ENCODE results near the gene ZNF630. TPM values are rescaled to one million over a fixed set of nuclear protein-coding genes. Genes with fewer than 3 reads are reported as not detected.

ZNF630 gene
- 0.38 and 0.48 TPM in 2 replicates for total RNA-seq (2014; rRNA removed; shearing (Covaris generic))

DNA sequence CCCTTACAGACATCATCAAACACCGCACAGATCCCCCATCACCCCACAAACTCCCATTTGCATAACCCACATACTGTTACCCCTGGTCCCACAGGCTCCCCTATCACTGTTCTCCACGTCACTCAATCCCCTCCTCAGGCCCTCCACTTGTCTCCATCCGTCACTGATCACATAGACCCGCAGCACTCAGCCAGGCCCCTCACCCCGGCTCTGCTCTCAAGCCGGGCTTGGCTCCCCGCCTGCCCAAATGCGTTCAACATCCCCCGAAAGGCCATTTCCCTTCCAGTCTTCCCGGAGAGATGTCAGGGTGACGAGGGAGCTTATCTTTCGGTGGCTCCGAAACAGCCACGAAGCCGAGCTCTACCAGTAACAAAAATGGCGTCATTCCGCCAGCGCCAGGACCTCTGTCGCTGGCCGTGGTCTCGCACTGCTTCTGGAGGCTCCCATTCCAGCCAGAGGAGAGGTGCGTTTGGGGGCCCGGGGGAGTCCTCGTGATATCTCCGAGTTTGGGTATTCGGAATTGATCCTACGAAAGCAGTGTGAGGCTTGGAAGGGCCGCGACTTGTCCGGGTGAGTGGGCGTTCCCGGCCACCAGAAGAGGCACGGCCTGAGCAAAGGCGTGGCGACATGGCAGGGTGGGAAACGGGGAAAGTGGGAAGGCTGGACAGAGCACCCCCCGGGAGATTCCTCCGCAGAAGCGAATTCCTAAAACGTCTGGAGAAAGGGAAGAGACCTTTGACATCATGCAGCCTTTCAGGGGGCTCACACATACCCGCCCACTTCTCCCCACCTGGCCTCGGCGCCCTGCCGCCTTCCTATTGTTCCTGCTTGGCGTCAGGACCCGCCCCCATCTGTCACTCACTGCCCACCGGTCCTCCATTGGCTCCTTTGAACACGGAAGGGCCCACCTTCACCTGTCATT lies at the start of gene ZNF630:
Gene ZNF630 (minus strand): TSS at position 577 of the 922 bp plus-strand sequence. CDS start 4,754 bp downstream, outside the sequence.

Other genes starting within 250 kb of the ZNF630 start
- 5.4 and 5.5 TPM in 2 replicates for gene ZNF81, start 234.7 kb downstream of the ZNF630 start, total RNA-seq (2014; rRNA removed; shearing (Covaris generic))
- 1.2 and 2.3 TPM in 2 replicates for gene ZNF182, start 67.7 kb downstream of the ZNF630 start, total RNA-seq (2014; rRNA removed; shearing (Covaris generic))
- gene SPACA5, start 64.7 kb downstream of the ZNF630 start, total RNA-seq (2014; rRNA removed; shearing (Covaris generic)), result not detected in 2 replicates
- gene SPACA5B, start 59.0 kb upstream of the ZNF630 start, total RNA-seq (2014; rRNA removed; shearing (Covaris generic)), result not detected in 2 replicates
- gene SSX5, start 125.2 kb upstream of the ZNF630 start, total RNA-seq (2014; rRNA removed; shearing (Covaris generic)), result not detected in 2 replicates
- 0.72 and 2.5 TPM in 2 replicates for gene SSX1, start 183.8 kb upstream of the ZNF630 start, total RNA-seq (2014; rRNA removed; shearing (Covaris generic))